ENCODE results near the gene SOCS2.

DNA sequence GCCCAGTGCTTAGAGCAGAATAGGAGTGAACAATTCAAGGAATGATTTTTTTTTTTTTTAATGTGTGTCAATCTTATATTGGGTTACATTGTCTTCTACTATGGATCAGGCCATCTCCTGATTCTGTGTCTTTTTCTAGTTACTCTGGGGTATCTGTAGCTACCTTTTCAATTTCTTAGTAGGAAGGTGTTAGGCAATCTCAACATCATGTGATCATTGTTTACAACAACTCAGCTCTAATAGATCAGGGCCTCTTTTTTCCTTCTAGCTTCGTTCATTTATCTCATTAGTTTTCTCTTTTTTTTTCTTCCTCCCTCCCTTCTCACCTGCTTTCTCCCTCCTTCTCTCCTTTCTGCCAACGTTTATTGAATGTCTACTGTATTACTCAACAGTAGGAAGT lies 8.9 kb downstream of the SOCS2 start:
- TF ChIP-seq CHD1 (IDR thresholded peaks at IDR 0.05; ENCODE audit: low read depth, low read length) (no peak), EZH2 (IDR thresholded peaks at IDR 0.05; ENCODE audit: low read depth, low read length, severe bottlenecking) (no peak), POU5F1 (IDR thresholded peaks at IDR 0.05; ENCODE audit: low read depth, low read length) (no peak), MAX (IDR thresholded peaks at IDR 0.05) (no peak), NRF1 (IDR thresholded peaks at IDR 0.05; ENCODE audit: low read depth, low read length) (no peak), HDAC2 (IDR thresholded peaks at IDR 0.05; ENCODE audit: borderline replicate concordance in 1 of 2, low read depth in 2 of 2, low read length in 2 of 2) (no peak), ATF2 (IDR thresholded peaks at IDR 0.05; ENCODE audit: low read length) (no peak), JUN (IDR thresholded peaks at IDR 0.05; ENCODE audit: low read depth, low read length) (no peak)
